ENCODE measurements around the gene GABRG3.

Gene GABRG3

DNA sequence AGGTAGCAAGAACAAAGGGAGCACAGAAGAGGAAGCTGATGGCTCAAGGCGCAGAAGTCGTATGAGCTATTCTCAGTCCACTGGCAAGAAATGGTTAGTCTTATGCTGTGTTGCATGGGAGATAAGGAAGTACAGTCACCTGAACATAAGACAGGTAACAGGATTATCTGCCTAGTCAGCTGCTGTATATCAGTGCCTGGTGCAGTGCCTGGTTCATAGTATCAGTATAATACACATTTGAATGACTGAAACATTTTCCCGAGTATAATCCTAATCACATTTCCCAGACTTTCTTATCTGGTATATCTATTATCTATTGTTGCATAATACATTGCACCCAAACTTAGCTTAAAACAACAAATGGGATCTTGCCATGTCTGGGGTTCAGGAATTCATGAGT, 302.5 kb downstream of the GABRG3 start:
- Histone ChIP-seq H3K4me3 (no peak overlapping the region), H3K27ac (no peak overlapping the region)

GRCh38 chr15:27278761-27279160, 307.8 kb downstream of the GABRG3 start:
- no peak overlapping the region for H3K27ac ChIP-seq

DNA sequence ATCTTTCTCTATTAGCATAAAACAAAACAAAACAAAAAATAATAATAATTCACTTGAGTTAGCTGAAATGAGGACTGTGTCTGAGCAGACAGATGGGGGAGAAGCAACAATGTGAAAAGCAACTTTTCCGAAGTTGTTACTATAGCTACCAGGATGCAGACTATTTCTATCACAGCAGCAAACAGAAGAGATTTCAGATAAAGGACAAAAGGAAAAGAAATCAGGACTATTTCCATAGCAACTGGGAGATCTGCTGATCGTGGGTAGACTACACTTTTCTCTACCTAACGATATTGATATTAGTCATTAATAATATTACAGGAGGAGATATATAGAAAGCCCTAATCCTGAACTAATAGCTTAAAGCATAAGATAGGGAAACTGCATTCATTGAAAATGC, 321.7 kb downstream of the GABRG3 start:
- Histone ChIP-seq H3K4me3 (no peak overlapping the region), H3K27ac (no peak overlapping the region)

More at GRCh38 chr15:27278761-27279160, 307.8 kb downstream of the GABRG3 start:
- no peak overlapping the region for H3K4me3 ChIP-seq

GRCh38 chr15:27293607-27294006, 322.6 kb downstream of the GABRG3 start:
- Histone ChIP-seq H3K4me3 (no peak overlapping the region), H3K27ac (no peak overlapping the region)

DNA sequence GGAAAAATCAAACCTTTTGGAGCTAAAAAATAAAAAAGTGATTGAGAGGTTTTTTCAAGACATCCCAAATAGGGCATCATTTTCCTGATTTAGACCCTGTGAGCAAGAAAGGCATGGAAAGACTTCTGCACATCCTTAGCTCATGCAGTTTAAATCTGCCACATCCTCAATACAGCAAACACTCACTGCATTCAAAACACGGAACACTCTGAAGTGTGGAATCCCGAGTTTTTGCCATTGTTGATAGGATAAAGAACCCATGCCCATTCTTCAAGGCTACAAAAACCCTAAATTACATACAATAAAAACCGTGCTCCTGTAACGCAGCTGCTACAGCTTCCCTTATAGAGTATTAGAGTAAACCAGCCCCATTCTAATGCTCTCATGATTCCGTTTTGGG, 346.8 kb downstream of the GABRG3 start:
- H3K27ac ChIP-seq = no peak overlapping the region
- H3K4me3 ChIP-seq = no peak overlapping the region

- no peak overlapping the region for H3K4me3 ChIP-seq
- H3K27ac ChIP-seq = no peak overlapping the region
Observed at GRCh38 chr15:27323801-27324200, 352.8 kb downstream of the GABRG3 start.

- no peak overlapping the region for H3K4me3 ChIP-seq
- H3K27ac ChIP-seq = no peak overlapping the region
Observed at GRCh38 chr15:27324886-27325615, 354.1 kb downstream of the GABRG3 start.

GRCh38 chr15:27327467-27328025, 356.6 kb downstream of the GABRG3 start:
- Histone ChIP-seq H3K27ac (no peak overlapping the region), H3K4me3 (no peak overlapping the region)

DNA sequence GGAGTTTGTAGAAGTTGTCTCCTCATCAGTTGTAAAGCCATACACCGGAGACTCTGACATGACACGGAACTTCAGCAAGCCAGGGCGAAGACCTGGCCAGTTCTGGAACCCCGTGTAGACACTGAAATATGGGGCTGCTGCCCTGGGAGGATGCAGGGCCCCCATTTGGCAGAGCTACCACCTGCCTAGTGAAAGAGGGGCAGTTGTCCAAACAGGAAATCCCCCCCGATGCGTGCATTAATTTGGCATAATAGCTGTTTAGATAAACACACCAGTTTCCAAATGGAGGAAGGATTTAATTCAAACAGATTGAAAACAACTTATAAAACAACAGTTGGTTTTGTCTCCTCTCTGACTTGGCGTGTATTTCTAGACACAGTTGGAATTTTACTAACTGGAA, 357.2 kb downstream of the GABRG3 start:
- Histone ChIP-seq H3K4me3 (no peak overlapping the region), H3K27ac (no peak overlapping the region)

GRCh38 chr15:27328608-27329007, 357.6 kb downstream of the GABRG3 start:
- Histone ChIP-seq H3K4me3 (no peak overlapping the region), H3K27ac (no peak overlapping the region)

DNA sequence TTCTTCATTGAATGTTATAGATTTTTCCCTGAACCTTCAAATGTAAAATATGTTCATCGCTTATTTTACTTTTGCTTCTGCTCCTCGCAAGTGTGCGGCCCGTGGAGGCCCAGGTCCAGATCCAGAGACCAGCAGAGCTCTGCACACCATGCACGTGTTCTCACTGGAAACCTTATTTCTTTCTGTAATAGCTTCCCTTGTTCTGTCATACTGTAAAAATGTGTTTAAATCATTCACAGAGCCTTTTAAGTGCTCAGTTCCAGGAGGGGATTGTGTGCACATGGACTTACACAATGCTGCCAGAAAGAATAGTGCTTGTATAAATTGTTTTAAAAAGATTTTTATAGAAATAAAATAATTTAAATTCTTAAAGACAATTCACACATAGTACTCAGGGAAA, 359.3 kb downstream of the GABRG3 start:
- no peak overlapping the region for H3K27ac ChIP-seq

GRCh38 chr15:27336676-27337075, 365.7 kb downstream of the GABRG3 start:
- Histone ChIP-seq H3K4me3 (no peak overlapping the region), H3K27ac (no peak overlapping the region)

More for the DNA sequence above, 359.3 kb downstream of the GABRG3 start:
- no peak overlapping the region for H3K4me3 ChIP-seq

DNA sequence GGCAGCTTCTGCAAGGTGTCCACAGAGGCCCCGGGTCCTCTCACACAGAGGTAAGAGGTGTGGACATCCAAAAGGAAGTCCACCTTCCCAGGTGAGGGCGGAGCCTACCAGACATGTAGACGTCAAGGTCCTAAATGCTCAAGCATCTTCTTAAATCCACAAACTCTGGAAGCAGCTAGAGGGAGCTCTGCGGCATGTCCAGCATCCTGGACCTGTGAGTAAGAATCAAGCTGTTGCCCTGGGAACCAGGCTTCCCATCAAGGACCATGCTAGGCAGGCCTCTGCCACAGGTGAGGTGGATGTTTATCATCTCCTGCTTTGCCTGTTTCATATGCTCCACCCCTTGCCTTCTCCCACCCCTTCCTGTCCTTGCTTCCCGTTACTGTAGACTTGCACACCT, 368.2 kb downstream of the GABRG3 start:
- H3K27ac ChIP-seq = no peak overlapping the region
- H3K4me3 ChIP-seq = no peak overlapping the region

GRCh38 chr15:27341780-27342343, 370.9 kb downstream of the GABRG3 start:
- H3K4me3 ChIP-seq = no peak overlapping the region

DNA sequence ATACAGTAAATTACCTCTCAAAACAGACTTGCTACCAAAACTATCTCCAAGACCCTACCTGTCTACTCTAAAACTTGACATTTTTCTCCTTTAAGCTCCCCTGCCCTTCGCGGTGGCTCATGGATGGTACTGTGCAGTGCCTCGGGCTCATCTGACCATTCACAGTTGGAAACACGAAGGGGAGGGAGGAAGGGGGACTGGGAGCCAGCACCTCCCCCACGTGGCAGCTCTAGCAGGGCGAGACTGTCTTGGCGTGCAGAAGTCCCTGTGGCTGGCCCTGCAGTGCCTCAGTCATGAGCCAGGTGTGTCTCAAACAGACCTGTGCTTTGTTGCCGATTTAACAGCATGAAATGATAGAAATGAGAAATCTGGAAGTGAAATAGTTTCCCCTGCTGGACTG, 372.0 kb downstream of the GABRG3 start:
- H3K4me3 ChIP-seq = no peak overlapping the region
- H3K27ac ChIP-seq = no peak overlapping the region

More at GRCh38 chr15:27341780-27342343, 370.9 kb downstream of the GABRG3 start:
- H3K27ac ChIP-seq = no peak overlapping the region

- H3K4me3 ChIP-seq = no peak overlapping the region
- no peak overlapping the region for H3K27ac ChIP-seq
Observed at GRCh38 chr15:27352136-27352535, 381.2 kb downstream of the GABRG3 start.

DNA sequence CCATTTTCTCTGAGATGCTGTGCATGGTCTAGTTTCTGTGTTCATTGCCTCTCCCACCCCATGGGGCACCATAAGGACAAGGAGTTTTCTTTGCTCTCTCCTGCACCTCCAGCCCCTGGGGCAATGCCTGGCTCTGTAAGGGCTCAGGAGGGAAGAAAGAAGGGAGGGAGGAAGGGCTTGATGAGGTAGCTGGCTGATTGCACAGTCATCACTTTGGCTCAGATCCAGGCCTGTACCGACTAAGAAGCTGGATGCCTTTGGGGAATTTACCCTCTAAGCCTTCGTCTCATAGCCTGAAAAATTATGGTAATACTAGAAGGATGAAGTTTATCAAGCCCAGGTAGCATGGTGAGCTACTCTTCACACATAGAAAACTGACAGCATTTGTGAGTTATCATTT, 382.9 kb downstream of the GABRG3 start:
- Histone ChIP-seq H3K4me3 (no peak overlapping the region), H3K27ac (no peak overlapping the region)

DNA sequence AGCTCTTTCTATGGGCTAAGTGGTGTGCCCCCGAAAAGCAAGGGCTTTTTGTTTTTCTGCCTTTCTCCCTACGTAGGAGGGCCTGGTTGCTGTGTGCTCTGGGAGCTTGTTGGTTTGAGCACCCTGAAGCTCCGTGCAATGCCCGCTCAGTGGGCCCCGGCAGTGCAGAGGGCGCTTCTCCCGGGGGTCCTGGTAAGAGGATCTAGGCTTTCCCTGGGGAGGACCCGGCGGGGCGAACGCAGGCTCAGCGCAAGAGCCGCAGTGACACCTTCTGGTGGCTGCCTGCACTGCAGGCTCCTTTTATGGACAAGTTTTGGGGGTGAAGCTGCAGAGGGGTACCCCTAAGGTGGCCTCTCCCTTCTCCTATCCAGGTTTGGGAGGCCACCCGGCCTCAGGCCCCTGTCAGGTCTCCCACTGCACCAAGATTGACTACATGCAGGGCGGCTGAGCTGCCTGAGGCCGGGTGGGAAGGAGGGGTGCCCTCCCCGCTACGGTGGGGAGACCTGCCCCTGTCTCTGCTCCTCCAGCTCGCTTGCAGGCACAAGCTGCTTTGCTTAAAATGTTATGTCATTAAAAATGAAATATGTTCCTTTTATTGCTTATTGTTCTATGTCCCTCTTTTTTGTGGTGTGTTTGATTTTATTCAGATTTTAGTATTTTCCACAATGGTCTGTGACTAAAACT, 387.9 kb downstream of the GABRG3 start:
- no peak overlapping the region for H3K4me3 ChIP-seq

GRCh38 chr15:27359586-27359985, 388.6 kb downstream of the GABRG3 start:
- H3K27ac ChIP-seq = no peak overlapping the region
- no peak overlapping the region for H3K4me3 ChIP-seq

More for the DNA sequence above, 387.9 kb downstream of the GABRG3 start:
- no peak overlapping the region for H3K27ac ChIP-seq

DNA sequence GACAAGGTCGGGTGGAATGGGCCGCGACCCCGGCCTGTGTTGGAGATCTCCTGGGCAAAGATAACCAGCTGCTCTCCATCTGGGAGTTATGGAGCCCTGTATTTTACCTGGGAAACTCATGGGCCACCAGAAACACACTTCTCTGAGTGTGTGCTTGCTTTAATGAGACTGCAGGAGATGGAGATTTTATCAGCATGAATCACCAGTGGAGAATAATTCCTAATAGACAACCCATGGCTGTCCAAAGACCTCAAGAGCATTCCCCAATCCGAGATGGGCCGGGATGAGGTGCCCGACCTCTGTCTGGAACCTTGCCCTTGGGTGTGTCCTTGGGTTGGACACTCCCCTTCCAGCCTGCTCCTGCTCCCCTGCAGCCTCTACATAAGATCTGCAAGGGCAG, 389.3 kb downstream of the GABRG3 start:
- no peak overlapping the region for H3K27ac ChIP-seq
- H3K4me3 ChIP-seq = no peak overlapping the region

DNA sequence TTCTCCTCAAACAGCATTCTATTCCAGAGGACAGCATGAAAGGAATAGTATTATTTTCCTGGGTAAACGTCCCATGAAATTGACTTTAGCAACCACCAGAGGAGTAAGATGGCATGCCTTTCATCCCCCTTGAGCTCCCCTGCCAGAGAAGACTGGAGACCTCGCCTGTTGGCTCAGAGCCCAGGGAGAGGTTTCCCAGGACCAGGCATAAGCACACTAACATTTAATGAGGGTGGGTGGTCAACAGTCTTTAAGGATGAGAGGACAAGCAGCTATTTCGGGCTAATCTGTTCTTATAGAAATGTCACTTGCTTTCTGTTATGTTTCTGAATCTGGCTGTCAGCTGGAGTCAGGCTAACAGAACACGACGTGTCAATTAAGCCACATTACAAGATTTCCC, 390.5 kb downstream of the GABRG3 start:
- Histone ChIP-seq H3K27ac (no peak overlapping the region), H3K4me3 (no peak overlapping the region)

Data from skin epidermis (tissue), 12 donors.